Measurements from ENCODE around the gene DCAF5. TPM values are rescaled to one million over a fixed set of nuclear protein-coding genes. Genes with fewer than 3 reads are reported as not detected.

DCAF5 gene
- total RNA-seq, 3 donors from 2014 or later: 25.1 to 33.6 (median 28.0) TPM

DNA sequence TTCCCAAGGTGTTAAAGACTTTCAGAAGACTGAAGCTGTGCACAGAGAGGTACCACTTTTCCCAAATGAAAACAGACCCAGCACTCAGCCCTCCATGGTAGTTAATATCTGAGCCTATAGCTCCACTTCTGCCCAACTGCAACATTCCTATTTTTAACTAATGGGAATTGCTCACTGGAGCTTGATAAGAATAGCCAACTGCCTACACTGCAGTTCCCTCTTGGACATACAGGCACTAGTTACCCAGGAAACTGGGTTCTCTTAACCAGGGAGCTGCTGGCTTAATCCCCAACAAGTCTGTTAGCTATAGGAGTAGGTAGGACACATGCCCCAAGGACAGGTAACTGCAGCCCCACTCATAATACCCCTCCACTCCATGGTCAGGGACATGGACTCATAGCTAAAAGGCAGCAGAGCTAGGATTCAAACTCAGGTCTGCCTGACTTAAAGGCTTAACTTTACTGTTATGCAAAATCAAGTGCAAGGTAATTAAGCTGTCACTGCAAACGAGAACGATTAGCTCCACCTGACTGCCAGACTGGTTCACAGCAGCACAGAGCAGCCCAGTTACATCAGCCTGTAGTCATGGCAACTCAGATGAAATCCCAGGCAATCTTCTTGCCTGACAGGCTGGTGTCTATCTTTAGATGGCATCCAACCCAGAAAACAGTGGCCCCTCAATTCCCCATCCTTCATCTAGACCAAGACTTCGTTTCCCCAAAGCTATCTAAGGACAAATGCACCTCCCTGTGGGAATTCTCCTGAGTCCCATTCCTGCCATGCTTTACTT is 96.7 kb downstream of the DCAF5 start:
- peak in 1 of 2 donors; percentile 38 for ATAC-seq
- peaks cover 42% of the 10 kb centered on the region for H3K36me3 Mint-ChIP-seq (ENCODE audit: insufficient read depth)

DNA sequence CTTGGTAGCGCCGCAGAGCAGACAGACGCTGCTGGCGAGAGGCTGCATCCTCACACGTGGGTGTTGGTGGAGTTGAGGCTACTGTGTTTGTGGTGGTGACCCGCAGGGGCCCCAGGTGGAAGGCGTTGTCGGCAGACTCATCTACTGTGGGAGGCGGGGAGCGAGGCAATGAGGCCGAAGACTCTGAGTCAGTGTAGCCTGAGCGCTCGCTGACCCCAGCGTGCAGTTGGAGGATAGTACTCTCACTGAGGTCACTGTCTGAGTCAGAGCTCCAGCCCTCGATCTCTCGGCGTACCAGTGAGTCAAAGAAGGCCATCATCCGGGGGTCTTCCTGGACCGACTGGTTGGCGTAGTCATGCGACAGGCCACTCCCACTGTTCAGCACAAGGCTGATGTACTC is 97.8 kb downstream of the DCAF5 start:
- Mint-ChIP-seq H3K36me3 (ENCODE audit: insufficient read depth) (peaks cover 42% of the 10 kb centered on the region), H3K27me3 (ENCODE audit: low read depth) (no peaks in the 10 kb centered on the region), H3K4me3 (no peak overlapping the region), H3K9me3 (no peaks in the 10 kb centered on the region), H3K4me1 (ENCODE audit: low read depth) (peaks cover 5% of the 10 kb centered on the region)
- ATAC-seq: no peak
- no peak for DNase-seq

More for the DNA sequence above, 96.7 kb downstream of the DCAF5 start:
- H3K4me1 Mint-ChIP-seq (ENCODE audit: low read depth): peaks cover 5% of the 10 kb centered on the region
- no peak for DNase-seq
- no peaks in the 10 kb centered on the region for H3K9me3 Mint-ChIP-seq
- H3K4me3 Mint-ChIP-seq: no peak overlapping the region
- H3K27me3 Mint-ChIP-seq (ENCODE audit: low read depth): no peaks in the 10 kb centered on the region

DNA sequence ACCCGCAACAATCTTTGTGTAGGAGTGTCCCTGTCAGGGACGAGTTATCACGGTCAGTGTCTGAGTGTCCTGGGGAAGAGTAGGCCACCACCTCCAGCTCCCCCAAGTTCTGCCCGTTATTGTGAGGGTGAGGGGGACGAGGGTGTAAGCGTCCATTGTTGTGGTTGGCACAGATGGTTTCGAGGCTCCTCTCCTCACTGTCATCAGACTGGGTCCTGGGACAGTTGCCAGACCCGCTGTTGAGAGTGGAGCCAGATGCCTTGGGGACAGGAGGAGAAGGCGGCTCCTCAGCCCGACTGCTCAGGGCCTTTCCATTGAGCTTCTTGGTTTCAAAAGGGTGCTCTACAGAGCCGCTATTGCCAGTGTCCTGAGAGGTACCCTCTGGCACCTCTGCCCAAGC is 98.9 kb downstream of the DCAF5 start:
- H3K4me1 Mint-ChIP-seq (ENCODE audit: low read depth): peaks cover 5% of the 10 kb centered on the region

DNA sequence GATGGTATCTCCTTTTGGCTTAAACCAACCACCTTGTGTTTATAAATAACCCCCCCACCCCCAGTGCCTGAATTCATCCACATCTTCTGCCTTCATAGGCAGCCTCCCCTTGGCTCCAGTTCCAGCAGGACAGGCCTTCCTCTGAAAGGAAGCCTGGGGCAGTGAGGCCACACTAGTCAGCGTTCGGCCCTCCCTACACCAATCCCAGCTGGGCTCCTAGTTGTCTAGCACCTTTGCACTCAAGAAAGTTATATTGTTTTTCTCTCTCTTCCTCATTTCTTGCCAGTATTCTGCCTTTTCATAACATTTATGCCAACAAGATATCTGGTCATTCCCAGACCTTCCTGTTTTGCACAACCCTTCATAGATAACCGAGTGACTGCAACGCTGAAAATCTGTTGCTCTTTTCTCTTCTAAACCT is 100.7 kb downstream of the DCAF5 start:
- ATAC-seq: no peak
- peaks cover 29% of the 10 kb centered on the region for H3K36me3 Mint-ChIP-seq (ENCODE audit: insufficient read depth)

More for the DNA sequence above, 98.9 kb downstream of the DCAF5 start:
- peaks cover 34% of the 10 kb centered on the region for H3K36me3 Mint-ChIP-seq (ENCODE audit: insufficient read depth)
- ATAC-seq: no peak
- H3K27me3 Mint-ChIP-seq (ENCODE audit: low read depth): no peaks in the 10 kb centered on the region
- no peaks in the 10 kb centered on the region for H3K9me3 Mint-ChIP-seq
- no peak overlapping the region for H3K4me3 Mint-ChIP-seq
- DNase-seq: no peak

DNA sequence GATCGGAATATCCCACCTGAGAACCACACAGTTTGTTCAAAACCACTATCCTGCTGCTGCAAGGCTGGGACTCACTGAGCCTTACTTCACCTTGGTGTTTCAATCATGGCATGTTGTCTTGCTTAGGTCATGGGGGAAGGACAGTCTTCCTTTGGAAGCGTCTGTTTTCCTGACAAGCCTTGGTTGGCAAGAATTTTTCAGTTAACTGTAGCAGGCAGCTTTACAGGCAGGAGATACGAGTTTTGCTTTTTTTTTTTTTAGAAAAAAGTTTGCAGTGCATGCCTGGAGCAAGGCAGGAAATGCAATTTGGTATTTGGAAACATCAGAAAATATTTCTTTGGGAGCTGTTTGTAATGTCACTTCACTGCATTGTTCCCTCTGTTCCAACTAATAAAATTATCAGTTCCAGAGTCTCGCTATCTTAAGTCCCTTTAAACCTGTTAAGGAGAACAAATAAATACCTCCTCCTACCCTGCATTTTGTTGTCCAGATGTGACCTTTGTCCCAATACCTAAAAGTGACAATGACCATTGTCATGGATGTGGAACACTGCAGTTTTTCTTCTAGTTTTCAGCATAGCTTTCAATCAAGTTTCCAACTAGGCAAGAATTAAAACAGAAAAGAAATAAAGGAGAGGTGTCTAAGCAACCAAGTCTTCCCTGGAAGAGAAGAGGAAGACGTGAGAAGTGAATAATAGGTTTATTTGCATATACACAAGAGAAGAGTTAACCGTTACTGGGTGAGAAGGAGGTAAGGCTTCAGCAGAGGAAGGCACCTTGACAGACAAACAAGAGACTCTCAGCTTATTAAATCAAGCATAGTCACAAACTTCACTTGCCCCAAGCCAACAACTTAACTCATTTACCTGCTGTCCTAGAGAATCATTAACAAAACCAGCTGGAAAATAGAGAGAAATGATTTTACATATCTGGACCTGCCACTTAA is 102.4 kb downstream of the DCAF5 start:
- H3K4me3 Mint-ChIP-seq: no peak overlapping the region

More for the DNA sequence above, 100.7 kb downstream of the DCAF5 start:
- Mint-ChIP-seq H3K4me3 (no peak overlapping the region), H3K4me1 (ENCODE audit: low read depth) (peaks cover 1% of the 10 kb centered on the region), H3K27me3 (ENCODE audit: low read depth) (no peaks in the 10 kb centered on the region), H3K9me3 (no peaks in the 10 kb centered on the region)
- no peak for DNase-seq

DNA sequence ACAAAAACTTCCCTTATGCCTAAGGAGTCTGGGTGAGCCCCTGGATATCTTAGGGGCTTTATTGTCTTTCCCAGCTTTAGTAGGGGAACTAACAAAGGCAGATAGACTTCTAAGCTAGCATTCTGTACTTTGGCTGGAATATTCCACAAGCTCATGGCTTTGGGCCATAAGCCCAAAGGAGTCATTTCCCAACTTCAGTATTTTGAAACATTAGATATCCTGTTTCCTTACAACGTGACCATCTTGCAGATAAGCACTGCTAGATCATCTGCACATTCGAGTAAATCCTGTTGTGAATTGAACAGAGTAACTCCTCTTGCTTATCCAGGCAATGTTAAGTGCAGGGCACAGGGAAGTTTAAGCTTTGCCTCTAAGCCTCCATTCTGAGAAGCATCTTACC is 103.2 kb downstream of the DCAF5 start:
- Mint-ChIP-seq H3K9me3 (no peaks in the 10 kb centered on the region), H3K4me1 (ENCODE audit: low read depth) (peaks cover 1% of the 10 kb centered on the region), H3K27me3 (ENCODE audit: low read depth) (no peaks in the 10 kb centered on the region), H3K4me3 (no peak overlapping the region), H3K36me3 (ENCODE audit: insufficient read depth) (peaks cover 17% of the 10 kb centered on the region)
- no peak for ATAC-seq
- no peak for DNase-seq

More for the DNA sequence above, 102.4 kb downstream of the DCAF5 start:
- H3K27me3 Mint-ChIP-seq (ENCODE audit: low read depth): no peaks in the 10 kb centered on the region
- peaks cover 25% of the 10 kb centered on the region for H3K36me3 Mint-ChIP-seq (ENCODE audit: insufficient read depth)
- no peaks in the 10 kb centered on the region for H3K9me3 Mint-ChIP-seq
- DNase-seq: no peak
- peaks cover 1% of the 10 kb centered on the region for H3K4me1 Mint-ChIP-seq (ENCODE audit: low read depth)
- no peak for ATAC-seq

DNA sequence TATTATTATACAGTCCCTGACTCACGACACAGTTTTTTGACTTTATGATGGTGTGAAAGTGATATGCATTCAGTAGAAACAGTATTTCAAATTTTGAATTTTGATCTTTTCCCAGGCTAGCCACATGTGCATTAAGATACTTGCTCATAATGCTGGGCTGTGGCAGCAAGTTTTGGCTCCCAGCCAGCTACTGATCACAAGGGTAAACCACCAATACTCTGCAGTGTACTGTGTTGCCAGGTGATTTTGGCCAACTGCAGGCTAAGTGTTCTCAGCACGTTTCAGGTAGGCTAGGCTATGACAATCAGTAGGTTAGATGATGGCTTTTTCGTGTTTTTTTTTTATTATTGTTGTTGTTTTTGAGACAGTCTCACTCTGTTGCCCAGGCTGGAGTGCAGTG is 104.5 kb downstream of the DCAF5 start:
- no peaks in the 10 kb centered on the region for H3K27me3 Mint-ChIP-seq (ENCODE audit: low read depth)
- ATAC-seq (peak in 1 of 2 donors; percentile 48), DNase-seq (no peak)

DNA sequence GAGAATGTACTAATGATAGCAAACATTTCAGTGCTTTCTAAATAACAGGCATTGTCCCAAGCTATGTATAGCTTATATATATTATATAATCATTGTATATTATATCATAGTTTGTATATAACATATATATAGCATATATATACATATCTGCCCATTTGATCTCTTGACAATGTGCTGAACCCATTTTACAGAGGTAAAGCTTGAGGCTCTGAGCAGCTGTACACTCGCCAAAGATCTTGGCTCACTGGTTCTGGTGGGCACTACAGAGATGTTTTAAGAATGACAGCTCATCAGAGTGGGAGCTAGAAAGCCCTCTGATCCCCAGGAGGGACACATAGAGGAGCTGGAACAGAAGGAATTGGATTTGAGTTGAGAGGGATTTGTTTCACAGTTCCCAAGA is 105.7 kb downstream of the DCAF5 start:
- Mint-ChIP-seq H3K9me3 (no peaks in the 10 kb centered on the region), H3K4me1 (ENCODE audit: low read depth) (peaks cover 4% of the 10 kb centered on the region), H3K36me3 (ENCODE audit: insufficient read depth) (no peaks in the 10 kb centered on the region), H3K27me3 (ENCODE audit: low read depth) (no peaks in the 10 kb centered on the region), H3K4me3 (no peak overlapping the region)
- DNase-seq (no peak), ATAC-seq (no peak)

More for the DNA sequence above, 104.5 kb downstream of the DCAF5 start:
- no peaks in the 10 kb centered on the region for H3K9me3 Mint-ChIP-seq
- peaks cover 4% of the 10 kb centered on the region for H3K4me1 Mint-ChIP-seq (ENCODE audit: low read depth)
- no peak overlapping the region for H3K4me3 Mint-ChIP-seq
- peaks cover 6% of the 10 kb centered on the region for H3K36me3 Mint-ChIP-seq (ENCODE audit: insufficient read depth)

DNA sequence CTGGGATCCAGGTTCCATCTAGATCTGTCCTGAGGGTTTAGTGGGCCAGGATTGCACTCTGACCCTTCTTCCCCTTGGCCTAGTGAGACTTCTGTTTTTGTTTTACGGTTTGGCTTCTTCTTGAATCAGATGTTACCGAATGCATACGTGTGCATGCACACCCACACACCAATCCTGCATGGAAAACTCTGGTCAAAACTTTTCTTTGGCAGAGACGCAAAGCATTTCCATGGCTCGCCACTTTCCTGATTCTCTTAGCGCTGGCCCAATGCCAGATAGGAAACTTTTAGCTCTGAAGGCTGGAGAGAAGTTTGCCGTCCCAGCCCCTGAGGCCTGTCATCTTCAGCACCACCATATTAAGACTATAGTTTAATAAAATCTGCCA is 106.5 kb downstream of the DCAF5 start:
- DNase-seq (no peak), ATAC-seq (no peak)
- Mint-ChIP-seq H3K36me3 (ENCODE audit: insufficient read depth) (no peaks in the 10 kb centered on the region), H3K9me3 (no peaks in the 10 kb centered on the region), H3K27me3 (ENCODE audit: low read depth) (no peaks in the 10 kb centered on the region), H3K4me1 (ENCODE audit: low read depth) (peaks cover 4% of the 10 kb centered on the region), H3K4me3 (no peak overlapping the region)

DNA sequence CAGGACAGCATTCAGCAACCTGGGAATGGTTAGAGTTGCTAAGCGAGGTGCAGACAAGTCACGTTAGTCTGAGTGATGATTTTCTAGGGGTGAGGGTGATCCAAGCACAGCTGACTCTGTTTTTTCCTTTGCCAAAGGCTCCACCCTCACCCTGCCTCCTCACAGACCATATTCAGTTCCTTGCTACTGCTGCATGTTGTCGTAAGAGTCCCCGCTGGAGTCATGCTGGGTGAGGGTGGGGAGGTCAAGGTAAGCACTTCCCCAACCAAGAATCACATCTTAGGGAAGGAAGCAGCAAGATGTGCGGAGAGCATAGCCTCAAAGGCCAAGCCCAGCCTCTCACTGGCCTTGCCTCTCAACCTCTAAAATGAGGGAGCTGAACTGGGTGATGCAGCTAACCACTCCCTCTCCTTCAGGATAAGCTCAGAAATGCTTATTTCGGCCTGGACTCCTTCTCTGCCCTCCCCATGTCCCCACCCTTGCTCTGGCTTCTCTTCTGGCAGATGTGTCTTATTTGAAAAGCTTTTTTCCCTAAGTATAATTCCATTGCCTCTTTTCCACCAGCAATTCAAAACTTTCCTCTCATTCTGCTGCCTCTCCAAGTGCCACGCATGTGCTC is 107.0 kb downstream of the DCAF5 start:
- H3K27me3 Mint-ChIP-seq (ENCODE audit: low read depth): no peaks in the 10 kb centered on the region
- no peaks in the 10 kb centered on the region for H3K36me3 Mint-ChIP-seq (ENCODE audit: insufficient read depth)
- no peak overlapping the region for H3K4me3 Mint-ChIP-seq
- peaks cover 4% of the 10 kb centered on the region for H3K4me1 Mint-ChIP-seq (ENCODE audit: low read depth)
- DNase-seq (no peak), ATAC-seq (no peak)
- no peaks in the 10 kb centered on the region for H3K9me3 Mint-ChIP-seq

DNA sequence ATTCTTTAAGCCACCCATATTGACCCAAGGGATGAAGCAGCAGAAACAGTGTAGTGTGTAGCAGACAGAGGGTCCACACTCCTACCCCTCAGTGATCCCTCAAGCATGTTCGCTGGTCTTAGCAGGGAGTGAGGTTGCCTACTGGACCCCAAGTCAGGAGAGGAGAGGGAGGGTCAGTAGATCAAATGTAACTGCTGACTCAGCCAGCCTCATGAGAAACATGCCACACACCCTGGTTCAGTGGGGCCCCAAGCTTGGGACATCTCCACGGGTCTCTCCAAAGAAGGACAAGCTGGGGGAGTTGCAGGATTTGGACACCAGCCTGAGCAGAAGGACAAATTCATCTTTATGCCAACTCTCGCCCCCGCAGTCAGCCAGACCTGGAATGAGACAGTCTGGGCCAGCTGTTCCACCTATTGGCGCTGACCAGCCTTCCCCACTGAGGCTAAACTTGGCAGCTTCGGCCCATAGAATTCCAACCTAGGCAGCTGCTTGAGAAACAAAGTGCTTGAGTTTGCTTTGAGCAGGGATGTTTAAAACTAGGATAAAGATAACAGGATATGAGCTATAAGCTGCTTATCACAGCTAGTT is 107.9 kb downstream of the DCAF5 start:
- no peaks in the 10 kb centered on the region for H3K36me3 Mint-ChIP-seq (ENCODE audit: insufficient read depth)
- no peak overlapping the region for H3K4me3 Mint-ChIP-seq
- DNase-seq: no peak
- ATAC-seq: no peak
- peaks cover 4% of the 10 kb centered on the region for H3K4me1 Mint-ChIP-seq (ENCODE audit: low read depth)
- no peaks in the 10 kb centered on the region for H3K9me3 Mint-ChIP-seq
- no peaks in the 10 kb centered on the region for H3K27me3 Mint-ChIP-seq (ENCODE audit: low read depth)

DNA sequence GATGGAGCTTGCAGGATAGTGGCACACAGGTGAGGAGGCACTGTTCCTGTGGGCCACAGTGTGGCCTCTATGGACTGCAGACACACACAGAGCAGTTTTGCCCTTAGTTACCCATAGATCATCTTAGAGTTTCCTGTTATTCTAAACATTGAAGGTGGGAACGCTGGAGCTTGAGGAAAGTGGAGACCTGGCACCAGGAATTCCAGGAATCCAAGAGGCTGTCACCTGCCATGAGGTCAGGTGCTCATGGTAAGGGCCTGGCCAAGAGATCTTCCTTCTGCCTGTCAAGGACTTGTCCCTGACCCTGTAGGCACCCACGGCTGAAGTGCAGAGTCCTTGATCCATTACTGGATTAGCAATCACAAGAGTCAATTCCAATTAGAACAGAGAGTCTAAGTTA is 108.6 kb downstream of the DCAF5 start:
- Mint-ChIP-seq H3K9me3 (no peaks in the 10 kb centered on the region), H3K4me1 (ENCODE audit: low read depth) (peaks cover 4% of the 10 kb centered on the region), H3K36me3 (ENCODE audit: insufficient read depth) (no peaks in the 10 kb centered on the region), H3K27me3 (ENCODE audit: low read depth) (peaks cover 1% of the 10 kb centered on the region), H3K4me3 (no peak overlapping the region)
- no peak for ATAC-seq
- DNase-seq: no peak

DNA sequence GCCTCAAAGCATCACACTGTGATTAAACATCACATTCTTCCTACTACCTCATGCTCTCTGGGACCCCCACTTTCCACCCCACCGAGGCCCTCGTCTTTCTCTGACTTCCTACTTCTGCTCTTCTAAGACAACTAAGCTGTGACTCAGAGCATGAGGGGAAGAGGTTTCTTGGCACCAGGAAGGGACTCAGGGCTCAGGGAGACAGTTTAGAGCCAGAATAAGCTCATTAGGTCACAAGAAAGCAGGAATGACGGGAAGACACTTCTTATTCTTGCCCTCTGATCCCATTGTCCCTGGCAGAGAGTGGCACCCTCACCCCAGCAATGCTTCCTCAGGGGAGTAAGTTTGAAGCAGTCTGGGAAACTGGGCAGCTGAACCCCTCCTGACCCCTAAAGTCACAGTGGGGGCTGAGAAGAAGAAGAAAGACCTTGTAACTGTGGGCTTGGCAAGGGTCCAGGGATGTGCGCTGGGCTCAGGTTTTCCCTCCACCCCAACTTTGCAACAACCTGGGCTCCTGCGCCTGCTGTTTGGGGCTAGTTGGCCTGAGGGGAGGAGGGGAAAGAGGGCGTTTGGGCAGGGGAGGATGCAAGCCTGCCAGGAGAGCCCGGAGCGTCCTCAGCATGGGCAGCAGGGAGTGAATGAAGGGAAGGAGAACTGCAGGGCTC is 109.2 kb downstream of the DCAF5 start:
- Mint-ChIP-seq H3K27me3 (ENCODE audit: low read depth) (peaks cover 6% of the 10 kb centered on the region), H3K4me1 (ENCODE audit: low read depth) (peaks cover 4% of the 10 kb centered on the region), H3K36me3 (ENCODE audit: insufficient read depth) (no peaks in the 10 kb centered on the region), H3K9me3 (no peaks in the 10 kb centered on the region), H3K4me3 (no peak overlapping the region)
- DNase-seq (no peak), ATAC-seq (no peak)
